Progenitor cell of endocrine pancreas (in vitro differentiated cells): ENCODE measurements around the gene LDAH. TPM values are rescaled to one million over a fixed set of nuclear protein-coding genes. Genes with fewer than 3 reads are reported as not detected.
A peak's percentile ranks its signal among the peaks of the same experiment; 100 is the strongest.

ENCODE experiments used
- DNase-seq: peaks from one replicate; pipeline ENCODE4 v3.0.0; 2021; ENCODE audit warnings: low spot score; ENCODE audit not compliant: unreplicated experiment
- H3K27ac Mint-ChIP-seq: 2 replicates; pipeline ENCODE4 v1.8.0; 2021; ENCODE audit warnings: mild to moderate bottlenecking, moderate library complexity, mixed read lengths
- H3K27me3 Mint-ChIP-seq: 2 replicates; pipeline ENCODE4 v1.8.0; 2021; ENCODE audit warnings: mixed read lengths
- H3K36me3 Mint-ChIP-seq: 2 replicates; pipeline ENCODE4 v1.8.0; 2022; ENCODE audit warnings: mixed read lengths; ENCODE audit not compliant: insufficient read depth
- H3K4me1 Mint-ChIP-seq: 2 replicates; pipeline ENCODE4 v1.8.0; 2021; ENCODE audit warnings: low read depth, mixed read lengths
- H3K4me3 Mint-ChIP-seq: 2 replicates; pipeline ENCODE4 v1.8.0; 2021; ENCODE audit warnings: low read depth, mild to moderate bottlenecking, moderate library complexity, mixed read lengths
- H3K9me3 Mint-ChIP-seq: 2 replicates; pipeline ENCODE4 v1.8.0; 2021; ENCODE audit warnings: low read depth, mixed read lengths
- CTCF ChIP-seq: fragments of 200-600 bp; sonication (generic); IDR thresholded peaks from one replicate; pipeline ENCODE4 v1.5.0; 2021; ENCODE audit warnings: antibody characterized with exemption, mild to moderate bottlenecking; ENCODE audit not compliant: unreplicated experiment
- total RNA-seq: library from RNA; stranded (reverse); gene quantifications from 2 replicates; pipeline ENCODE4 v1.2.1, GENCODE V29; 2021

LDAH gene
- total RNA-seq, 1 donor from 2014 or later: 25.1 TPM

- Mint-ChIP-seq H3K27ac (no peak overlapping the region), H3K9me3 (no peaks in the 10 kb centered on the region), H3K27me3 (peaks cover 84% of the 10 kb centered on the region), H3K4me3 (no peak overlapping the region), H3K4me1 (peaks cover 2% of the 10 kb centered on the region), H3K36me3 (no peaks in the 10 kb centered on the region)
- DNase-seq: no peak
- no peak for TF ChIP-seq CTCF
Observed at GRCh38 chr2:20662308-20662937, 160.5 kb downstream of the LDAH start.

- peak; percentile 63 for DNase-seq
- peaks cover 2% of the 10 kb centered on the region for H3K4me1 Mint-ChIP-seq
- TF ChIP-seq CTCF: peak; percentile 97
- no peak overlapping the region for H3K4me3 Mint-ChIP-seq
- H3K9me3 Mint-ChIP-seq: no peaks in the 10 kb centered on the region
- peaks cover 89% of the 10 kb centered on the region for H3K27me3 Mint-ChIP-seq
- no peak overlapping the region for H3K27ac Mint-ChIP-seq
- H3K36me3 Mint-ChIP-seq: no peaks in the 10 kb centered on the region
Observed at GRCh38 chr2:20661421-20662307, 161.2 kb downstream of the LDAH start.

GRCh38 chr2:20660506-20661420 is 162.1 kb downstream of the LDAH start:
- Mint-ChIP-seq H3K4me3 (no peak overlapping the region), H3K27ac (no peak overlapping the region), H3K36me3 (no peaks in the 10 kb centered on the region), H3K4me1 (peaks cover 1% of the 10 kb centered on the region), H3K27me3 (peaks cover 87% of the 10 kb centered on the region), H3K9me3 (no peaks in the 10 kb centered on the region)
- no peak for TF ChIP-seq CTCF
- DNase-seq: no peak

GRCh38 chr2:20657522-20658235 is 165.2 kb downstream of the LDAH start:
- no peaks in the 10 kb centered on the region for H3K36me3 Mint-ChIP-seq
- no peak for TF ChIP-seq CTCF
- no peak overlapping the region for H3K4me3 Mint-ChIP-seq
- H3K27me3 Mint-ChIP-seq: peaks cover 67% of the 10 kb centered on the region
- H3K4me1 Mint-ChIP-seq: no peaks in the 10 kb centered on the region
- no peak for DNase-seq
- H3K9me3 Mint-ChIP-seq: no peaks in the 10 kb centered on the region
- H3K27ac Mint-ChIP-seq: peak overlapping the region; percentile 22
